ENCODE data around the gene LINC01488.

LINC01488 gene

DNA sequence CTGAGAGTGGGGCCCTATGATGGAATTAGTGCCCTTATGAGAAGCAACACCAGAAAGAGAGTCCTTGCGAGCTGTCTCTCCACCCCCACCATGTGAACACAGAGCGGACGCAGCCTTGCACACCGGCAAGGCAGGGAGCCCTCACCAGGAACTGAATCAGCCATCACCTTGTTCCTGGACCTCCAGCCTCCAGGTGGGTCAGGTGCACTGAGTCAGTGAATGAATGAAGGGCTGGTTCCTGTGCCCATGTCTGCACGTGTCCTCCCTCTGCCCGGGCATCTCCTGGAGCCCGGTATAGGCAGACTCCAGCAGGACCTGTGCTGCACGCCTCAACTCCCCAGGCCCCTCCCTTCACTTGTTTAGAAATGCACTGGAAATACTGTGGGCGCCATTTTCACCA lies 54.9 kb downstream of the LINC01488 start:
- Histone ChIP-seq H3K9ac (ENCODE audit: low read length) (no peak overlapping the region), H3K4me1 (ENCODE audit: control insufficient read depth, low read depth, low read length) (no peaks in the 10 kb centered on the region), H2BK15ac (replicated peaks; ENCODE audit: low read depth) (no peak overlapping the region), H3K36me3 (ENCODE audit: control insufficient read depth, insufficient read depth, low read length) (no peaks in the 10 kb centered on the region), H3K18ac (ENCODE audit: low read length) (no peak overlapping the region), H2BK5ac (ENCODE audit: low read length) (no peak overlapping the region), H3K23ac (ENCODE audit: low read length) (no peak overlapping the region), H2AK5ac (ENCODE audit: low read length) (no peak overlapping the region), H3K56ac (ENCODE audit: low read length) (no peak overlapping the region), H3K4me2 (ENCODE audit: low read length) (no peak overlapping the region), H3K79me1 (ENCODE audit: low read length) (no peaks in the 10 kb centered on the region), H2BK120ac (ENCODE audit: low read depth, low read length) (no peak overlapping the region), H3K79me2 (ENCODE audit: control insufficient read depth, insufficient read depth, low read length) (no peaks in the 10 kb centered on the region), H4K8ac (ENCODE audit: low read depth, low read length) (no peak overlapping the region), H3K27me3 (ENCODE audit: insufficient read depth, low read length, poor library complexity) (no peaks in the 10 kb centered on the region), H3K27ac (ENCODE audit: low read depth, low read length) (no peak overlapping the region), H3K4ac (ENCODE audit: low read depth, low read length) (no peak overlapping the region), H3K4me3 (ENCODE audit: low read length) (no peak overlapping the region), H4K5ac (ENCODE audit: low read length) (no peak overlapping the region)
- DNase-seq: no peak
- no CpG with 5 or more reads among the region's 9 CpGs for WGBS (ENCODE audit: extremely low coverage, insufficient coverage, low lambda C conversion rate)

DNA sequence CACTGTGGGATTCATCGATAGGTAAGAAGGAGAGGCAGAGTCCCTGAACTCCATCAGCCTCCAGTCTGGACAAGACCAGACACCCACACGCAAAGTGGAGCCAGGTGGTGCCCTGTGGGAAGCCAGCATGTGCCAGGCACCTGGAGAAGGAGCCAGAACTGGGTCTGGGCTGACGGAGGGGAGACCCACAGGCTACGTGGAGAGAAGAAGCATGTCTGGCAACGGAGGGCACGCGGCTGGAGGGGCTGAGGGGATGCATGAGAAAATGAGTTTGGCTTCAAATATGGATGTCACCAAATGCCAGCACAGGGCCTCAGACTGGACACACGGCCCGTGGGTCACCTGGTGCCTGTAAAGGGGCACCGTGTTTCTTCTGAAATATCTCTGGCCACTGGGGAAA lies 55.7 kb downstream of the LINC01488 start:
- no peak for DNase-seq
- Histone ChIP-seq H3K36me3 (ENCODE audit: control insufficient read depth, insufficient read depth, low read length) (no peaks in the 10 kb centered on the region), H2BK15ac (replicated peaks; ENCODE audit: low read depth) (no peak overlapping the region), H3K23ac (ENCODE audit: low read length) (no peak overlapping the region), H3K9ac (ENCODE audit: low read length) (no peak overlapping the region), H2BK120ac (ENCODE audit: low read depth, low read length) (no peak overlapping the region), H3K27me3 (ENCODE audit: insufficient read depth, low read length, poor library complexity) (no peaks in the 10 kb centered on the region), H4K5ac (ENCODE audit: low read length) (no peak overlapping the region), H4K8ac (ENCODE audit: low read depth, low read length) (no peak overlapping the region), H2AK5ac (ENCODE audit: low read length) (no peak overlapping the region), H3K4me2 (ENCODE audit: low read length) (no peak overlapping the region), H3K4ac (ENCODE audit: low read depth, low read length) (no peak overlapping the region), H3K4me1 (ENCODE audit: control insufficient read depth, low read depth, low read length) (no peaks in the 10 kb centered on the region), H3K27ac (ENCODE audit: low read depth, low read length) (no peak overlapping the region), H3K4me3 (ENCODE audit: low read length) (no peak overlapping the region), H3K18ac (ENCODE audit: low read length) (no peak overlapping the region), H3K79me2 (ENCODE audit: control insufficient read depth, insufficient read depth, low read length) (no peaks in the 10 kb centered on the region), H2BK5ac (ENCODE audit: low read length) (no peak overlapping the region), H3K56ac (ENCODE audit: low read length) (no peak overlapping the region), H3K79me1 (ENCODE audit: low read length) (no peaks in the 10 kb centered on the region)
- WGBS (ENCODE audit: extremely low coverage, insufficient coverage, low lambda C conversion rate): no CpG with 5 or more reads among the region's 10 CpGs

DNA sequence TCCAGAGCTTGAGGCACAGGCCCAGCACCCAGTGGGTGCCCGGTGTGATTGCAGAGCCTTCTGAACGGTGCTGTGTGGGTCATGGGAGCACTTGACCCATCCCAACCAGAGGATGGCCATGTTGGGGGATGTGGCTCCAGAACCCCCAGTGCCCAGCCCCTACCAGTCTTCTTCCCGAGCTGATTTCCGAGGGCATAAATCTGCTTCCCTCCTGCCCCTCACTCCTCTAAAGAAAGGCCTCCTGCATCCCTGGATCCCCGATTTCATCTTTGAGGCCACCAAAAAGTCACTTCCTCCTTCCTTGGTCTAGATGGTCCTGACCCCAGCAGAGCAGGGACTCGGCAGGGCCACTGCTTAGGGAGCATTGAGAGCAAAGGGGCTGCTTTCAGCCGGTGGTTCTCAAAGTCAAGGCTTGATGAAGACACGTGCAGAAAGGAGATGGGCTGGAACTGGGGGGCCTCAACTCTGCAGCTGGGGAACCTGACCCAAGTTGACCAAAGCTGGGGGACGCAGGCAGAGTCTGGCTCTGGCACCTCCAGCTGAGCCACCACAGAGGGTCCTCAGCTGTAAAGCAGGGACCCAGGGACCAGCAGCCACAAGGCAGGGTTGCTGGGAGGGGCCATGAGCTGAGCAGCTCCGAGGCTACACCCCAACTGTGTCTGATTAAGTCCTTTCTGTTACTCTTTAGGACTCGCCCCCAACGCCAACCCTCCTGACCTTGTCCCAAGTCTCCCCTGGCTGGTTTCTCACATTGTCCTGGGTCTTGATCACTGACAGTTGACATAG lies 56.6 kb downstream of the LINC01488 start:
- Histone ChIP-seq H3K79me1 (ENCODE audit: low read length) (no peaks in the 10 kb centered on the region), H3K18ac (ENCODE audit: low read length) (no peak overlapping the region), H3K9ac (ENCODE audit: low read length) (no peak overlapping the region), H2AK5ac (ENCODE audit: low read length) (no peak overlapping the region), H3K27ac (ENCODE audit: low read depth, low read length) (no peak overlapping the region), H3K4me1 (ENCODE audit: control insufficient read depth, low read depth, low read length) (no peaks in the 10 kb centered on the region), H3K4ac (ENCODE audit: low read depth, low read length) (no peak overlapping the region), H4K5ac (ENCODE audit: low read length) (no peak overlapping the region), H3K4me2 (ENCODE audit: low read length) (no peak overlapping the region), H3K36me3 (ENCODE audit: control insufficient read depth, insufficient read depth, low read length) (no peaks in the 10 kb centered on the region), H3K27me3 (ENCODE audit: insufficient read depth, low read length, poor library complexity) (no peaks in the 10 kb centered on the region), H2BK15ac (replicated peaks; ENCODE audit: low read depth) (no peak overlapping the region), H2BK5ac (ENCODE audit: low read length) (no peak overlapping the region), H4K8ac (ENCODE audit: low read depth, low read length) (no peak overlapping the region), H3K79me2 (ENCODE audit: control insufficient read depth, insufficient read depth, low read length) (no peaks in the 10 kb centered on the region), H2BK120ac (ENCODE audit: low read depth, low read length) (no peak overlapping the region), H3K23ac (ENCODE audit: low read length) (no peak overlapping the region), H3K56ac (ENCODE audit: low read length) (no peak overlapping the region), H3K4me3 (ENCODE audit: low read length) (no peak overlapping the region)
- WGBS (ENCODE audit: extremely low coverage, insufficient coverage, low lambda C conversion rate): no CpG with 5 or more reads among the region's 12 CpGs
- no peak for DNase-seq

DNA sequence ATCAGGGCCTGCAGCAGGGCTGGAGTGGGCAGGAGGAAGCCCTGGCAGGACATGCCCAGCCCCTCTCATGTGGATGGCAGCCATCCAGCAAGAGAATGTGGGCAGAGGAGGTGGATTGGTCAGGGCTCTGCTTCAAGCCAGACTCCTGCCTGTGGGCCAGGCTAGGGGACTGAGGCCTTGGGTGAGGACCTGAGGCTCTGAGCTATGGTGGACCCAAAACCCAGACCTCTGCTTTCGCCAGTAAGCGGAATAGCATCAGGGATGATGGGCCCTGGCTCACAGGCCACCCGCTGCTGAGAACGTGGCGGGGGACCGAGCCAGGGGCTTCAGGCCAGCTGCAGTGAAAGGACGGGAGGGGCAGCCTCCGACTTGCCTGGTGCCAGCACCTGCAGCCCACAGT lies 57.4 kb downstream of the LINC01488 start:
- H3K36me3 ChIP-seq (ENCODE audit: control insufficient read depth, insufficient read depth, low read length): no peaks in the 10 kb centered on the region
- no peak overlapping the region for H3K9ac ChIP-seq (ENCODE audit: low read length)
- H2AK5ac ChIP-seq (ENCODE audit: low read length): no peak overlapping the region
- no peak for DNase-seq
- no peaks in the 10 kb centered on the region for H3K4me1 ChIP-seq (ENCODE audit: control insufficient read depth, low read depth, low read length)
- no peaks in the 10 kb centered on the region for H3K79me2 ChIP-seq (ENCODE audit: control insufficient read depth, insufficient read depth, low read length)
- no peak overlapping the region for H3K4me2 ChIP-seq (ENCODE audit: low read length)
- no peak overlapping the region for H2BK120ac ChIP-seq (ENCODE audit: low read depth, low read length)
- no peak overlapping the region for H3K27ac ChIP-seq (ENCODE audit: low read depth, low read length)
- H3K23ac ChIP-seq (ENCODE audit: low read length): no peak overlapping the region
- WGBS (ENCODE audit: extremely low coverage, insufficient coverage, low lambda C conversion rate): no CpG with 5 or more reads among the region's 8 CpGs
- H3K4ac ChIP-seq (ENCODE audit: low read depth, low read length): no peak overlapping the region
- H3K18ac ChIP-seq (ENCODE audit: low read length): no peak overlapping the region
- H3K27me3 ChIP-seq (ENCODE audit: insufficient read depth, low read length, poor library complexity): no peaks in the 10 kb centered on the region
- H2BK15ac ChIP-seq (replicated peaks; ENCODE audit: low read depth): no peak overlapping the region
- no peak overlapping the region for H4K8ac ChIP-seq (ENCODE audit: low read depth, low read length)
- H3K56ac ChIP-seq (ENCODE audit: low read length): no peak overlapping the region
- H3K4me3 ChIP-seq (ENCODE audit: low read length): no peak overlapping the region
- no peak overlapping the region for H2BK5ac ChIP-seq (ENCODE audit: low read length)
- no peaks in the 10 kb centered on the region for H3K79me1 ChIP-seq (ENCODE audit: low read length)
- no peak overlapping the region for H4K5ac ChIP-seq (ENCODE audit: low read length)

DNA sequence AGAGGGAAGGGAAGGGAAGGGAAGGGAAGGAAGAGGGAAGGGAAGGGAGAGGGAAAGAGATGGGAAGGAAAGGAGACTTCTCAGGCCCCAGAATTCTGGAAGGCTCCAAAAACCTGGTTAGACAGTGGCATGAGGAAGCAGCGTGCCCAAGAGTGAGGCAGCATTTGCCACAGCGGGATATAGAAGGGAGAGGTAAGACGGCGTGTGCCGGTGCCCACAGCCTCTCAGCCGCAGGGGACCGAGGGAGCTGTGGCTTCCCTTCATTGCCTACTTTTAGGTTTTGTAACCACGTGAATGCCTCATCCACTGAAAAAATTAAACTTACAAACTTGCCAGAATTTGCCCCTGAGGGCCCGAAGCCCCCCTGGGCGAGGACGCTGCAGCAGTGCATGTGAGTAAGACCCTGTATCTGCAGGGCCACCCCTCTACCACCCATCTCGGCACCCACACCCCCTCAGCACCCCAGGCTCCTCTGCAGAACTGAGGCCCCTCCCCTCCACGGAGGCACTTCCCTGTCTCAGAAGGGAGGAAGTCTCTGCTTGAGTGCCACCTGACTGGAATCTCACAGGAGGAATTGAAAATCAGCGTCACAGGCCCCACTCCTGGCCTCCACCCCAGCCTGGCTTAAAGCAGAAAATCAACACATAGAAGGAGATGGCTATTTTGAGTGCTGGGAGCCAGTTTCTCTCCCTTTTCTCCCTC lies 58.1 kb downstream of the LINC01488 start:
- no peaks in the 10 kb centered on the region for H3K79me1 ChIP-seq (ENCODE audit: low read length)
- no peaks in the 10 kb centered on the region for H3K27me3 ChIP-seq (ENCODE audit: insufficient read depth, low read length, poor library complexity)
- no CpG with 5 or more reads among the region's 14 CpGs for WGBS (ENCODE audit: extremely low coverage, insufficient coverage, low lambda C conversion rate)

More for the DNA sequence above, 58.1 kb downstream of the LINC01488 start:
- Histone ChIP-seq H3K36me3 (ENCODE audit: control insufficient read depth, insufficient read depth, low read length) (no peaks in the 10 kb centered on the region), H2BK5ac (ENCODE audit: low read length) (no peak overlapping the region), H4K5ac (ENCODE audit: low read length) (no peak overlapping the region), H3K4ac (ENCODE audit: low read depth, low read length) (no peak overlapping the region), H3K27ac (ENCODE audit: low read depth, low read length) (no peak overlapping the region), H3K4me2 (ENCODE audit: low read length) (no peak overlapping the region), H3K18ac (ENCODE audit: low read length) (no peak overlapping the region), H3K56ac (ENCODE audit: low read length) (no peak overlapping the region), H3K23ac (ENCODE audit: low read length) (no peak overlapping the region), H3K9ac (ENCODE audit: low read length) (no peak overlapping the region), H2BK15ac (replicated peaks; ENCODE audit: low read depth) (no peak overlapping the region), H4K8ac (ENCODE audit: low read depth, low read length) (no peak overlapping the region), H3K4me3 (ENCODE audit: low read length) (no peak overlapping the region), H2BK120ac (ENCODE audit: low read depth, low read length) (no peak overlapping the region), H3K79me2 (ENCODE audit: control insufficient read depth, insufficient read depth, low read length) (no peaks in the 10 kb centered on the region), H3K4me1 (ENCODE audit: control insufficient read depth, low read depth, low read length) (no peaks in the 10 kb centered on the region), H2AK5ac (ENCODE audit: low read length) (no peak overlapping the region)
- no peak for DNase-seq

All from mesendoderm (in vitro differentiated cells).